ENCODE measurements around the gene PRM2.

- TF ChIP-seq CTCF (IDR thresholded peaks at IDR 0.05) (no peak), POLR2A (IDR thresholded peaks at IDR 0.05) (no peak)
Observed at GRCh38 chr16:11262915-11263314, 13.4 kb downstream of the PRM2 start.

All from breast epithelium (tissue), 3 donors.